GM21515 (cell line): ENCODE data around the gene RAD54L.
"Not testable (repeated sequence)": the region's sequence is repeated elsewhere in the genome, so short reads cannot be mapped to it uniquely, and the experiment has no call there.

Source experiments
- ATAC-seq: cut with Tn5 transposase; IDR thresholded peaks from one replicate; pipeline ENCODE4 v1.9.1; 2021; ENCODE audit not compliant: unreplicated experiment

Gene RAD54L

DNA sequence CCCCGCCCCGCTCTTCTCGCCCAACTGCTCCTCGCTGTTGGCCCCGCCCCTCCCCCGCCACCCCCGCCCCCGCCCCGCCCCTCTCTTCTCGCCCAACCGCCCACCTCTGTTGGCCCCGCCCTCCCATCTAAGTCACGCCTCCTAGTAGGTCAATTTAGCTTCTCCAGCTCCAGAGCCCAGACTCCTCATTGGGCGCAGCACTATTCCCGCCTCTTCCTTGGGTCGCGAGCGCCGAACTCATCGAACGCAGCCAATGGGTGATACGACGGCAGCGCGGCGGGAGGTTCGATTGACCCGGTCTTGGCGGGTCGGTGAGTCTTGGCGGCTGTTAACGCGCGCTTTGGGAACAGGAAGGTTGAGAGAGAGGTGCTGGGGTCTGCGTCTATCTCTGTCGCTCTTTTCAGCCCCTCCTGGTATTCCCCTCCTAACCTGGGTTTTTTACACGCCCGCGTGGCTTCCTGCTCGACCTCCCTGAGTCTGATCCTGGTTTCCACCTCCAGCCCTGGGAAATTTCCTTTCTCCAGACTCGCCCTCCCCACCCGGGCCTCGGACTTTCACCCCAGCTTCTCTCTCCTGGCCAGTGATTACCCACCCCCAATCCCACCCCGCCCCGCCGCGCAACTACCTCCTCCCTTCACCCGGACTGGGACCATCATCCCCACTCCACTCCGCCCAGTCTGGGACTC, at the start of gene RAD54L:
RAD54L (plus strand) TSS at position 328 of the 686 bp plus-strand sequence. CDS start 643 bp downstream, outside the sequence.
- ATAC-seq, result peak; percentile 89

DNA sequence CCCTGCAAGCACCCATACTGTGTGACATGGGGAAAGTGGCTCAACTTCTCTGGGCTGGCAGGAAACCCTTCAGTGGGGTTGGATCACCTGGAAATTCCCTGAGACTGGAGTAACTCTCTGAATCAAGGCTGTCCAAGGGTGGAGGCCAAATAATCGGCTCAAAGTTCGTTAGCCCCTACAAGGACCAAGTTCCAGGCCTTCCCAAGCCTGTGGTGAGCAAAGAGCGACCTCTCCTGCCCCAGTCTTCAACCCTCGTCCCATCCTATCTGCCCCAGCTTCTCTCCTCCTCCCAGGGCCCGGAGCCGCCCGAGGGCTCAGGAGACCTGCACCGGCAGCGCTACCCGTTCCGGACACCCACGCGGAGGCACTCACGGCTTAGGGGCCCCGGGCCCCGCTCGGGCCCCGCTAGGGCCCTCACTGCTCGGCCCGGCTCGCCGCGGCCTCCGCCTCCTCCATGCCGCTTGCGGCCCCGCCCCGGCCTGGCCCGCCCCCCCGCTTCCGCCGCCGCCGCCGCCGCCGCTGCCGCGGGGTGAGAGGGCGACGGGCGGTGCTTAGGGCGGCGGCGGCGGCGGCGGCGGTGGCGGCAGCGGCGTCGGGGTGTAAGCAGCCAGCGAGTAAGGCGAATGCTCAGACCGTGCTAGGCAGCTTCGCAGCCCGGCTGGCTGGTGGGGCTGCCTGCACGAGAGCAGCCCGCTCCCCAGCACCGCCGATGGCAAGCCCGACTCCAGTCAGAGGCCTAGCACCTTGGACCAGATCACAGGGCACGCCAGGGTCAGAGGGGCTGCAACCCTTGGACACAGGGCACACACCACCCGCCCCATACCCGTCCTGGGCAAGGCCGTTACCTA, 49.4 kb upstream of the RAD54L start, which contains the start of gene POMGNT1:
POMGNT1 (minus strand) TSS at position 471 of the 848 bp plus-strand sequence. CDS start 613 bp downstream, outside the sequence.
- ATAC-seq, result peak; percentile 91

DNA sequence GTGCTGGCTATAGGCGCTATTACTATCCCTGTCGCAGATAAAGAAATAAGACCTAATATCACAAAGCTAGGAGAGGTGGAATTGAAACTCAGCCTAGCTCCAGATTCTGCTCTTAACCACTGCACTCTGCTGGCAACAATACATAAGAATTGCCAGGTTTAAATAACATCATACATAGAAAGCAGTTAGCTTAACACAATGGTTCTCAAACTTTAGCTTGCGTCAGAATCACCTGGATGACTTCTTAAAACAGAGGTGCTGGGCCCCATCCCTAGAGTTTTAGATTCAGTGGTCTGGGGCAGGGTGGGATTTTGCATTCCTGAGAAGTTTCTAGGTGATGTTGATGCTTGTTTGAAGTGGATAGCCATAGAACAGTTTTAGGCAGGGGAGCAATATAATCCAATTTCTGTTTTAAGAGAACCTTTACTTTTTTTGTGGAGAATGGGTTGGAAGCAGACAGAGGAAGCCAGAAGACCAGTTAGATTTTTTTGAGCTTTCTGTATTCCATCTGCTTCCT, 48.3 kb upstream of the RAD54L start:
- no peak for ATAC-seq

DNA sequence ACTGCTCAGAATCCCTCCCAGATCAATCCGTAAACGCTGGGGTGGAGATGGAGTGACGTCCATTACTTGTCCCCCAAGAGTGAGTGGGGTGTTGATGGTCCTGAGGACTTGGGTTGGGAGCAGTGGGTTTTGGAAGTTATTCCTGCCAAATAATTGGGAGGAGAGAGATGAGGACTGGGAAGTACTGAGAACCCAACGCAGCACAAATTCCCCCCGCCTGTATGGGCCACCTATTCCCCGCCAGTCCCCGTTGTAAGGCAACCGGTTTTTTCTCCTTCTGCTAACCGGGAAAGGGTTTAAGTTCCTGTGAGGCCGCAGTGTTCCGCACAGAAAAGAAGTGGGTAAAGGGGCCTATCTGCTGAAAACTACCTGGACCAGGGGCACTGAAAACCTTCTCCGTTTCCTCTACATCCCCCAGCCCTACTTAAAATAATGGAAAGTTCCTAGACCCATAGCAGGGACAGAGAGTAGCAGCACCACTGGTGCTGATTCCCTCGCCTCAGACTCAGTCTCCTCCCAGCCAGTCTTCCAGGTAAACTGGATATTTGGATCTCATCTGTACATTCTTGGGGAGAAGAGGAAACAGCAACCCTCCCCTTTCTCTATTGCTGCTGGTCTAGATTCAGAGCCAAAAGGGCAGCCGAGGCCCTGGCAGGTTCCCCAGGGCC, 43.7 kb upstream of the RAD54L start:
- ATAC-seq, result no peak

DNA sequence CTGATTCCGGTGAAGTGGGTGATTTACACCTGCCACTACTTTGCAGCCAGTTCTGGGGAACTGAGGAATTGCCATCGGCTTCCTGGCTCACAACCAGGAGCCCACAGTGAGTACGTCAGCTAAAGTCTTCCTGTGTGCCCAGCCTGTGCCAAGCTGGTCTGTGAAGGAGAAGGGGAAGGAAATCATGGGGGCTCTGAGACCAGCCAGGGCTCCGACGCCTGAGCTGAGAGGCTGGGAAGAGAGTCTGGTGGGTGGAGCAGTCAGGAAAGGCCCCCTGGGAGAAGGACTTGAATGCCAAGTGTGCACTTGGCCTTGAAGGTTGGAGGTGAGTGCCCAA, 43.2 kb upstream of the RAD54L start:
- no peak for ATAC-seq

DNA sequence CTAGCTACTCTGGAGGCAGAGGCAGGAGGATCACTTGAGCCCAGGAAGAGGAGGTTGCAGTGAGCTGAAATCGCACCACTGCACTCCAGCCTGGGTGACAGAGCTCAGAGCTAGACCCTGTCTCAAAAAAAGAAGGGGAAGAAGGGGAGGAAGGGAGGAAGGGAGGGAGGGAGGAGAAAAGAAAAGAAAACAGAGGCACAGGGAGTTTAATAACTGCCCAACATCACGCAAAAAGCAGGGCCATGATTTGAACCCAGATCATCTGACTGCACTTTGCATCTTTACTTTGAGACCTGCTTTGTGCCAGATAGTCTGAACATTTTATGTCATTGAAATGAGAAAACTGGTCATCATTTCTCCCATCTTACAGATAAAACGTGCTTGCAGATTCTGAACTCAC, 42.4 kb upstream of the RAD54L start:
- no peak for ATAC-seq

DNA sequence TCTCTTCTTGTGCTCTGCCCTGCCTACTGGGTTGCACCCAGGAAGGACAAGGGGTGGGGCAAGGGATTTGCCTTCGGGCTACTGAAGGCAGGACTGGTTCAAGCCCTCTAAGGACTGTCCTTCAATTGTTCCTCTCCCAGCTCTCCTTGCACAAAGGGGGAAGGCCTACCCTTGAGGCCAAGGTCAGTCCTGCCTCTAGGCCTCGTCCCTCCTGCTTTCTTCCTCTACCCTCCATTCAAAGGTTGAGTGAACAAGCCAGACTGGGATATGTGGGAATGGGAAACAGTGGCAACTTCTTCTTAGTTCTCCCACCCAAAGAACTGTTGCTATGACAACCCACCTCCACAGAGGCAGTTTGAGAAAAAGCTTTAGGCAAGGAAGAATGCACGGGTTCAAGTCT, 41.8 kb upstream of the RAD54L start:
- no peak for ATAC-seq

DNA sequence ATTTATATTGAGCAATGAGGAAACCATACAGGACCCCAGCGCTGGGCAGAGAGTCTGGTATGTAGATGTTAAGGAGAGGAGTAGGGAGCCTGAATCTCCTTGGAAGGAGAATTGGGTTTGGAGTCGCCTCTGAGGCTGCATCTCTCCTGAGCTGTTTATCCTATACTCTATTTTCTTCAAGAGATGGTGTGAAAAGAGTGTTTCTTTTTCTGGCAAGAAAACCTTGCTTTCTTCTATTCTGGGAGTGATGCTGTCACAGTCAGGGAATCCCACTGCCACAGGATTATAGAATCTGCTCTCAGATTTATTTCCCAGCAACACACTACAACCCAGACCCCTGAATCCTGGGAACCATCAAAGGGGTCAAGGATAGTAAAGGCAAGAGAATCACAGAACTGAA, 41.2 kb upstream of the RAD54L start:
- no peak for ATAC-seq

DNA sequence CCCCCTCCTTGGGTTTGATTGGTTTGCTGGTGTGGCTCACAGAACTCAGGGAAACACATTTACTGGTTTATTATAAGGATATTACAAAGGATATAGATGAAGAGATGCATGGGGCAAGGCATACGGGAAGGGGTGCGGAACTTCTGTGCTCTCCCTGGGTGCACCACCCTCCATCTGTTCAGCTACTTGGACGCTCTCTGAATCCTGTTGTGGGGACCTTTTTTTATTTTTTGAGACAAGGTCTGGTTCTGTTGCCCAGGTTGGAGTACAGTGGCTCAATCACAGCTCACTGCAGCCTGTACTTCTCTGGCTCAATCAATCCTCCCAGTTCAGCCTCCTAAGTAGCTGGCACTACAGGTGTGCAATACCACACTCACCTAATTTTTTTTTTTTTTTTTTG, 37.0 kb upstream of the RAD54L start:
- ATAC-seq, result no peak

DNA sequence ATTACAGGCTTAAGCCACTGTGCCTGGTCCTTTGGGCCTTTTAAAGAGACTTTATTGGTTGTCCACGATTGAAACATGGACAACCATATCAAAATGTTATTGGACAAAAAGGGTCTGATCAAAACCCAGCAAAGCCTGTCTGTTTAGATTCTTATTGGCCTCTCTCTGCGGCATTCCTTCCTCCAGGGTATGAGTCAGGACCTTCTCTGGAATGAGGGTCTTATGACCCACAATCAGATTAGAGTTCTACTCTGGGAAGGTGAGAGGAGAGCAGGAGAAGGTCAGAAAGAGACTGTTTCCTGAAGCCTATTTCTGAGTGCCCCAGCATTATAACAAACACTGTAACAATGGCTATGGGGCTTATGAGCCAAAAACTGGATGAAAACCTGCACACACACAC, 36.5 kb upstream of the RAD54L start:
- no peak for ATAC-seq

DNA sequence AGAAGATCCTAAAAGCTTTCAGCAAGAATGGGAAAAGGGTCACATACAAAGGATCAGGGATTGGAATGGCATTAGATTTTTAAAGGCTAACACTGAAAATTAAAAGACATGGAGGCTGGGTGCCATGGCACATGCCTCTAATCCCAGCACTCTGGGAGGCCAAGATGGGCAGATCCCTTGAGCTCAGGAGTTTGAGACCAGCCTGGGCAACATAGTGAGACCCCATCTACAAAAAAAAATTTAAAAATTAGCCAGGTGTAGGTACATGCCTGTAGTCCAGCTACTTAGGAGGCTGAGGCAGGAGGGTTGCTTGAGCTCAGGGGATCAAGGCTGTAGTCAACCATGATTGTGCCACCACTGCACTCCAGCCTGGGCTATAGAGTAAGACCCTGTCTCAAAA, 32.1 kb upstream of the RAD54L start:
- ATAC-seq, result no peak

DNA sequence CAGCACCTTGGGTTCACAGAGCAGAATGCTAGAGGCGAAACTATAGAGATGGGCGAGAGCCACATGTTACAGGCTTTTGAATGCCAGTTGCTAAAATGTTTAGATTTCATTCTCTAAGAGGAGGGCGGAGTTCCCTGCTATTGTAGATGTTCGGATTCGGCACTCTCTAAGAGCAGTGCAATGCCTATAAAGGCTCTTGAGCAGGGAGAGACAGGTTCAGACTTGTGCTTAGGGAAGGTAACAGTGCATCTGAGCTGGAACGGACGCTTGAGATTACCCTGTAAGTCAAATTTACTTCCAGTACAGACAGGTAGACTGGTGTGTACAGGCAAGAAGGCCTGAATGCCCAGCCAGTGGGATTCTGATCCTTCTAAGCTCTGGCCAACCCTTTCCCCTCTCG, 29.1 kb upstream of the RAD54L start:
- ATAC-seq, result no peak

DNA sequence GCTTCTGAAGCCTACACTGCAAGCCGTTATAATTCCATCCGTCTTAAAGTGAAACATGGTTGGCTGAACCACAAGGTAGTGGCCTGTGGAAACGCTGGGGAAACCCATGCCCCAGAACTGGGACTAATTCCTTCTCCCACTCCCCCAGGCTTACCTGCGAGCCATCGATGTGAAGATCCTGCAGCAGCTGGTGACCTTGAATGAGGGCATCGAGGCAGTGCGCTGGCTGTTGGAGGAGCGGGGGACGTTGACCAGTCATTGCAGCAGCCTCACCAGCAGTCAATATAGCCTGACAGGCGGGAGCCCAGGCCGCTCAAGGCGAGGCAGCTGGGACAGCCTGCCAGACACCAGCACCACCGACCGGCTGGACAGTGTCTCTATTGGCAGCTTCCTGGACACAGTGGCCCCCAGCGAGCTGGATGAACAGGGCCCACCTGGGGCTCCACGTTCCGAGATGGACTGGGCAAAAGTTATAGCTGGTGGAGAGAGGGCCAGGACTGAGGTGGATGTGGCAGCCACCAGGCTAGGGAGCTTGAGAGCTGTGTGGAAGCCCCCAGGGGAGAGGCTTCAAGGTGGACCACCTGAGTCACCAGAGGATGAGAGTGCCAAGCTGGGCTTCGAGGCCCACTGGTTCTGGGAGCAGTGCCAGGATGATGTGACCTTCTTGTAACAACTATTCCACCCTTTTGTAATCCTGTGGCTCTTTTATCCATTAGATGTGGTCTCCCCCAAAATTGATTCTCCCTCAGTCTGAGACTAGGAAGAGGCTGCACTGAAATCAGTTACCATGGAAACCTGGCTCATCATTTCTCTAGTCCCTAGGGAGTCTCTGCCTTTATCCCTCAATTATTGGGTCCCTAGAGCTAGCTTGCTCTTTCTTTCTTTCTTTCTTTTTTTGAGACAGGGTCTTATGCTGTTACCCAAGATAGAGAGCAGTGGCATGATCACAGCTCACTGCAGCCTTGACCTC, 27.7 kb upstream of the RAD54L start:
- no peak for ATAC-seq

DNA sequence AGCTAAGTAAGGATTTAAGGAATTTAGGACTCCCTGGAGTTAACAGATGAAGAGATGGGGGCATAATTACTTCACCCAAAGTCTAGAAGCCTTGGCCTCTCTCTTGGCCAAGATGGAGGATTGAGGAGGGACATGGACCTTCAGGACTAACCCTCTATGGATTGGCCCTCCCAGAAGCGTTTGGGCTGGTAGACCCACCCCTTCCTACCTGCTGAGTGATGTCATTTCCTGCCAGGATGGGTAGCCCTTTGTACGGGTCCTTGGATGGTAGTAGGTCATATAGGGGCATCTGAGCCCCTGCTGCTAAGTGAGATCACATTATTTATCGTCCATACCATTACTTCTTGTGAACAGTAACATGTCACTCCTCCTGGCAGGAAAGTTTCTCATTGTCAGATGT, 26.8 kb upstream of the RAD54L start:
- no peak for ATAC-seq

DNA sequence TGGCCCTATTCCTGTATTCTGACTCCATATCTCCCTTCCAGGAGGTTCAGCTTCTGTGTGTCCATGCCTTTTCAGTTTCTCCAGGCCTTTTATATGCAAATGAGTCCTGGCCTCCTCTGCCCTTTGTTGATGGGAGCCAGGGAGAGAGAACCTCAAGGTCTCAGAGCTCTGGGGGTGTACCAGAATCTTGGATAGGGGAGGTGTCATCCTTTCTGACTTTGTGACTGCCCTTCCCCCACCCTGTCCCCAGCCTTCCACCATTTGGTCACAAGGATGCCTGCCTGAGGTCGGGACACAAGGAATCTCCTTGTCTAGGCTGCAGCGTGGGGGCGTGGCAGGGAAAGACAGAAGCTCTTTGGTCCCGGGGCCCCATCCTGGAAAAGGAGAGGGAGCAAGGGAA, 25.8 kb upstream of the RAD54L start:
- no peak for ATAC-seq

DNA sequence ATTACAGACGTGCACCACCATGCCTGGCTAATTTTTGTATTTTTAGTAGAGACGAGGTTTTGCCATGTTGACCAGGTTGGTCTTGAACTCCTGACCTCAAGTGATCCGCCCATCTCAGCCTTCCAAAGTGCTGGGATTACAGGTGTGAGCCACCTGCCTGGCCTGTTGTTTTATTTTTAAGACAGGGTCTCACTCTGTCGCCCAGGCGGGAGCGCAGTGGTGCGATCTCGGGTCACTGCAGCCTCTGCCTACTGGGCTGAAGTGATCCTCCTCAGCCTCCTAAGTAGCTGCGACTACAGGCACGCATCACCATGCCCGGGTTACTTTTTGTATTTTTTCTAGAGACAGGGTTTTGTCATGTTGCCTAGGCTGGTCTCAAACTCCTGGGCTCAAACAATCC, 24.5 kb upstream of the RAD54L start:
- not testable (repeated sequence) for ATAC-seq

DNA sequence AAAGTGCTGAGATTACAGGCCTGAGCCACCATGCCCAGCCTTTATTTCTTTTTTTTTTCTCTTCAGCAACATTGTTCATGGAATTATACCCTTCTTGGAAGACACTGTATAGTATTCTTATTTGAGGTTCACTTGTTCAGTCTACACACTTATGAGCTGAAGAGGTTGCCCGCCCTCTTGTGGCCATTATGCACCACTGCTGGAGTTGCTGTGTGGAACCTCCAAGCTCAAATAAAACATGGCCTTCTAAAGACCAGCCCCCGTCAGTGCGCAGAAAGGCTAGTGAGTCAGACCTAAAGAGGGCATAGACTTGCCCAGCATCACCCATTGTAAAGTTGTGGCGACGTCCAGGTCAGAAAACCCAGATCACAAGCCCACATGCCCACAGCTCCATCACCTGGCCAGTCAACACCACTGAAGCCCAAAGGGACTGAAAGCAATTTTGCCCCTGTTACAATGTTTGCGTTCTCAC, 24.1 kb upstream of the RAD54L start:
- ATAC-seq, result no peak

DNA sequence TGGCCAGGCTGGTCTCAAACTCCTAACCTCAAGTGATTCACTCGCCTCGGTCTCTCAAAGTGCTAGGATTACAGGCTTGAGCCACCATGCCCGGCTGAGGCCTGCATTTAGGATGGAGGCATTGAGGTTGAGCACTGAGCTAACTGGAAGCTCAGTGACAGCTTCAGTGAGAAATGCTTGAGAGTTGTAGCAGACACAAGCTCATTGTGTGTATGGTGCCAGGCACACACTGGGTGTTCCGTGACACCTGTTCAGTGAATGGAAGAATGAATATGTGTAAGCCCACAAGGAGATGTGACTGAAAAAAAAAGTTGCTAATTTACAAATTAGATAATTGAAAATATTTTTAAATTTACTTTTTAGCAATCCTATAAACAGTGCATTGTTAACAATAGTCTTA, 22.6 kb upstream of the RAD54L start:
- no peak for ATAC-seq

DNA sequence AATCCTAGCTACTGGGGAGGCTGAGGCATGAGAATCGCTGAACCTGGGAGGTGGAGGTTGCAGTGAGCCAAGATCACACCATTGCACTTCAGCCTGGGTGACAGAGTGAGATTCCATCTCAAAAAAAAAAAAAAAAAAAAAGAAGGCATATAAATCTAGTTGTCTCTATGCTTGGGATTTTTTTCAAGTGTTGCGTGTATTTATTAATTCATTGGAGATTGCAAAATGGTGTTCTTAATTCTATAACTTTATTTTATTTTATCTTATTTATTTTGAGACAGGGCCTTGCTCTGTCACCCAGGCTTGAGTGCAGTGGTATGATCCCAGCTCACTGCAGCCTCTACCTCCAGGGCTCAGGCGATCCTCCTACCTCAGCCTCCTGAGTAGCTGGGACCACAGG, 16.3 kb upstream of the RAD54L start:
- ATAC-seq, result not testable (repeated sequence)

DNA sequence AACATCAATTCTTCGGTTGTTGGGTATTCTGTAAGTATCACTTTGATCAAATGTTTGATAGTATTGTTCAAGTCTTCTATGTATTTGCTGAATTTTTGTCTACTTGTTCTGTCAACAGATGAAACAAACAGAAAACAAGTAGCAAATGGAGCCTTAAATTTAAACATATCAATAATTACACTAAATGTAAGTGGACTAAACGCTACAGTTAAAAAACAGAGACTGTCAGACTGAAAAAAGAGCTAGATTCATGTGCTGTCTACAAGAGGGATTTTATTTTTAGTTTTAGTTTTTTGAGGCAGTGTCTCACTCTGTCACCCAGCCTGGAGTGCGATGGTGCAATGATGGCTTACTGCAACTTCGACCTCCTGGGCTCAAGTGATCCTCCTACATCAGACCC, 10.7 kb upstream of the RAD54L start:
- ATAC-seq, result no peak
